Ishikawa (cell line): ENCODE data around the gene WWOX.

ENCODE experiments used
- EP300 ChIP-seq: IDR thresholded peaks from 2 replicates; pipeline ENCODE4 v1.6.1; 2012; ENCODE audit warnings: borderline replicate concordance
- FOXM1 ChIP-seq: IDR thresholded peaks from 2 replicates; pipeline ENCODE4 v1.6.1; 2012; ENCODE audit warnings: low read depth, borderline replicate concordance
- RAD21 ChIP-seq: IDR thresholded peaks from 2 replicates; pipeline ENCODE4 v1.6.1; 2012; ENCODE audit warnings: low read depth
- TAF1 ChIP-seq: IDR thresholded peaks from 2 replicates; pipeline ENCODE4 v1.6.1; 2012; ENCODE audit warnings: low read depth, mild to moderate bottlenecking
- TCF12 ChIP-seq: IDR thresholded peaks from 2 replicates; pipeline ENCODE4 v1.6.1; 2012; ENCODE audit warnings: low read depth
- TEAD4 ChIP-seq: IDR thresholded peaks from 2 replicates; pipeline ENCODE4 v1.6.1; 2012
- YY1 ChIP-seq: IDR thresholded peaks from 2 replicates; pipeline ENCODE4 v1.6.1; 2012; ENCODE audit warnings: low read depth
- TF ChIP-seq, protein P1 (sequence below): IDR thresholded peaks from 2 replicates; pipeline ENCODE4 v1.6.1; 2012; ENCODE audit warnings: low read depth, mild to moderate bottlenecking
- TF ChIP-seq, protein P2 (sequence below): IDR thresholded peaks from 2 replicates; pipeline ENCODE4 v1.6.1; 2012
- TF ChIP-seq, protein P3 (sequence below): IDR thresholded peaks from 2 replicates; pipeline ENCODE4 v1.6.1; 2012

DNA sequence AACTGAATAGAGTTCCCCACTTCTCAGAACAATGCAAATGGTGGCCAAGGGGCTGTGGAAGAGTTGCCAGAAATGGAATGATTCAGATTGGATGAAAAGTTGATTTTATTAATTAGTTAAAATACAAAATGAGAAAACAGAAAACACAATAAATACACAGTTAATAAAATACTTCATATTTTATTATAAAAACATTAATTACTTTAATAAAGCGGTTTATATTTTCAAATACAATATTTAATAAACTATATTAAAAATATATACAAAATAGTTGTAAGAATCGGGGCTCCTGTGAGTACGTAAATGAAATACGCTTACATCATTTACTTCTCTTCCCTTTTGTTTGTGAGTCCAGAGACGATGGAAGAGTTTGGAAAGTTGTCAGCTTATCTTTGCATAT lies 507.6 kb downstream of the WWOX start:
- no peak for TF ChIP-seq YY1
- no peak for TF ChIP-seq TEAD4
- no peak for TF ChIP-seq EP300
- TF ChIP-seq, protein P1, sequence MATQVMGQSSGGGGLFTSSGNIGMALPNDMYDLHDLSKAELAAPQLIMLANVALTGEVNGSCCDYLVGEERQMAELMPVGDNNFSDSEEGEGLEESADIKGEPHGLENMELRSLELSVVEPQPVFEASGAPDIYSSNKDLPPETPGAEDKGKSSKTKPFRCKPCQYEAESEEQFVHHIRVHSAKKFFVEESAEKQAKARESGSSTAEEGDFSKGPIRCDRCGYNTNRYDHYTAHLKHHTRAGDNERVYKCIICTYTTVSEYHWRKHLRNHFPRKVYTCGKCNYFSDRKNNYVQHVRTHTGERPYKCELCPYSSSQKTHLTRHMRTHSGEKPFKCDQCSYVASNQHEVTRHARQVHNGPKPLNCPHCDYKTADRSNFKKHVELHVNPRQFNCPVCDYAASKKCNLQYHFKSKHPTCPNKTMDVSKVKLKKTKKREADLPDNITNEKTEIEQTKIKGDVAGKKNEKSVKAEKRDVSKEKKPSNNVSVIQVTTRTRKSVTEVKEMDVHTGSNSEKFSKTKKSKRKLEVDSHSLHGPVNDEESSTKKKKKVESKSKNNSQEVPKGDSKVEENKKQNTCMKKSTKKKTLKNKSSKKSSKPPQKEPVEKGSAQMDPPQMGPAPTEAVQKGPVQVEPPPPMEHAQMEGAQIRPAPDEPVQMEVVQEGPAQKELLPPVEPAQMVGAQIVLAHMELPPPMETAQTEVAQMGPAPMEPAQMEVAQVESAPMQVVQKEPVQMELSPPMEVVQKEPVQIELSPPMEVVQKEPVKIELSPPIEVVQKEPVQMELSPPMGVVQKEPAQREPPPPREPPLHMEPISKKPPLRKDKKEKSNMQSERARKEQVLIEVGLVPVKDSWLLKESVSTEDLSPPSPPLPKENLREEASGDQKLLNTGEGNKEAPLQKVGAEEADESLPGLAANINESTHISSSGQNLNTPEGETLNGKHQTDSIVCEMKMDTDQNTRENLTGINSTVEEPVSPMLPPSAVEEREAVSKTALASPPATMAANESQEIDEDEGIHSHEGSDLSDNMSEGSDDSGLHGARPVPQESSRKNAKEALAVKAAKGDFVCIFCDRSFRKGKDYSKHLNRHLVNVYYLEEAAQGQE, result no peak
- TF ChIP-seq RAD21, result no peak
- TF ChIP-seq, protein P2, sequence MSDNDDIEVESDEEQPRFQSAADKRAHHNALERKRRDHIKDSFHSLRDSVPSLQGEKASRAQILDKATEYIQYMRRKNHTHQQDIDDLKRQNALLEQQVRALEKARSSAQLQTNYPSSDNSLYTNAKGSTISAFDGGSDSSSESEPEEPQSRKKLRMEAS, result no peak
- no peak for TF ChIP-seq FOXM1
- TF ChIP-seq, protein P3, sequence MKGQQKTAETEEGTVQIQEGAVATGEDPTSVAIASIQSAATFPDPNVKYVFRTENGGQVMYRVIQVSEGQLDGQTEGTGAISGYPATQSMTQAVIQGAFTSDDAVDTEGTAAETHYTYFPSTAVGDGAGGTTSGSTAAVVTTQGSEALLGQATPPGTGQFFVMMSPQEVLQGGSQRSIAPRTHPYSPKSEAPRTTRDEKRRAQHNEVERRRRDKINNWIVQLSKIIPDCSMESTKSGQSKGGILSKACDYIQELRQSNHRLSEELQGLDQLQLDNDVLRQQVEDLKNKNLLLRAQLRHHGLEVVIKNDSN, result no peak
- no peak for TF ChIP-seq TAF1
- no peak for TF ChIP-seq TCF12
